GM12891 (cell line): Measurements from ENCODE around the gene MARK2.
A peak's percentile ranks its signal among the peaks of the same experiment; 100 is the strongest.

Experiments
- DNase-seq: peaks from one replicate; pipeline ENCODE4 v3.0.0; 2011; ENCODE audit warnings: low spot score; ENCODE audit not compliant: insufficient read length
- FAIRE-seq: peaks from 2 replicates; lab custom pipeline; 2011; peaks lifted over from hg19 to GRCh38; lab: Jason Lieb, UNC
- PAX5 ChIP-seq: IDR thresholded peaks from 2 replicates; pipeline ENCODE4 v1.6.1; 2011; ENCODE audit warnings: low read length, moderate library complexity, mild to moderate bottlenecking; ENCODE audit not compliant: insufficient read depth, severe bottlenecking
- POLR2A ChIP-seq: IDR thresholded peaks from 2 replicates; pipeline ENCODE4 v1.6.1; 2011; ENCODE audit warnings: low read depth, low read length, control low read depth
- POLR2AphosphoS5 ChIP-seq: IDR thresholded peaks from 2 replicates; pipeline ENCODE4 v1.6.1; 2011; ENCODE audit warnings: low read depth, low read length, control low read depth
- POU2F2 ChIP-seq: IDR thresholded peaks from 2 replicates; pipeline ENCODE4 v1.6.1; 2011; ENCODE audit warnings: low read depth, mild to moderate bottlenecking, control low read depth, low read length, moderate library complexity
- SPI1 ChIP-seq: IDR thresholded peaks from 2 replicates; pipeline ENCODE4 v1.6.1; 2011; ENCODE audit warnings: low read depth, low read length, control low read depth
- TAF1 ChIP-seq: IDR thresholded peaks from 2 replicates; pipeline ENCODE4 v1.6.1; 2011; ENCODE audit warnings: low read depth, low read length, control low read depth

MARK2 gene

DNA sequence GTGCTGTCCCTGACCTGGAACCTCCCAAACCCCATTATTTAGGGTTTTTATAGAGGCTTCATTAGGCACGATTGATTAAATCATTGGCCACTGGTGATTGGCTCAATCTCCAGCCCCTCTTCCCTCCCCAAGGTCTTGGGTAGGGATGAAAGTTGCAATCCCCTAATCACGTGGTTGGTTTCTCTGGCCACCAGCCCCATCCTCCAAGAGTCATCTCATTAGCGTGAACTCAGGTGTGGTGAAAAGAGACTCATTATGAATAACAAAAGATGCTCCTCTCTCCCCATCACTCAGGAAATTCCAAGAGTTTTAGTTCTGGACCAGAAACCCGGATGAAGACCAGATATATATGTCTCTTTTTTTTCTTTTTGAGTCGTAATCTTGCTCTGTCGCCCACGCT lies 7.6 kb upstream of the MARK2 start:
- TF ChIP-seq POLR2A, result no peak
- TF ChIP-seq TAF1, result no peak
- TF ChIP-seq POLR2AphosphoS5, result no peak
- no peak for TF ChIP-seq SPI1
- TF ChIP-seq PAX5, result no peak
- TF ChIP-seq POU2F2, result no peak
- FAIRE-seq (no peak), DNase-seq (no peak)

DNA sequence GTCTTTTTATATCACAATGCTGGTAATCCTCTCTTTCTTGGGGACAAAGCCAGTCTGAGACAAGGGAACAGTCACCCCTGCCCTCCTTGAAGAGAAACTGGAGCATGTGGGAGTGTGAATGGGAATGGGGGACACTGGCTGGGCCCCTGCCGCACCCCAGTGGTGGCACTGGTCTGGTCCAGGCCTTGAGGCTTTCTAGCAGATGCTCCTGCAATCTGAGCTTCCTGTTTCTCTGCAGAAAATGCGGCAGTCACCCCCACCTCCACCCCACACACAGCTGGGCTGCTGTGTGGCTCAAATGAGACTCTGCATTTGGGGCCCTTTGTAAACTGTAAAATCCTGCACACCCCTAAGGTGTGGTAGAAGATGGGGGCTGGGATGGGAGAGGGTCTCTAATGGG lies 6.6 kb upstream of the MARK2 start:
- TF ChIP-seq PAX5 (no peak), SPI1 (no peak), POLR2A (no peak), POLR2AphosphoS5 (no peak), POU2F2 (no peak), TAF1 (no peak)
- FAIRE-seq (no peak), DNase-seq (no peak)

DNA sequence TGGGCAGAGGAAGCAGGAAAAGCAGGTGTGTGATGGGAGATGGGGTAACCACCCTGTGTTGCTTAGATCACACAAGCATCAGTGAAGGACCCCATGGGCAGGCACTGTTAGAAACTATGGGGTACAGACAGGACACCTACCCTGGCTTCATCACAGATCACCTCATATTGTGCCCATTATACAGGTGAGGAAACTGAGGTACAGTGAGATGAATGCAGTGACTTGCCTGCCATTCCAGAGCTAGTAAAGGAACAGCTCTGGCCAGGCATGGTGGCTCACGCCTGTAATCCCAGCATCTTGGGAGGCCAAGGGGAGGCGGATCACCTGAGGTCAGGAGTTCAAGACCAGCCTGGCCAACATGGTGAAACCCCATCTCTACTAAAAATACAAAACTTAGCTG lies 5.9 kb upstream of the MARK2 start:
- FAIRE-seq, result no peak
- no peak for DNase-seq
- no peak for TF ChIP-seq PAX5
- no peak for TF ChIP-seq TAF1
- TF ChIP-seq POU2F2, result no peak

DNA sequence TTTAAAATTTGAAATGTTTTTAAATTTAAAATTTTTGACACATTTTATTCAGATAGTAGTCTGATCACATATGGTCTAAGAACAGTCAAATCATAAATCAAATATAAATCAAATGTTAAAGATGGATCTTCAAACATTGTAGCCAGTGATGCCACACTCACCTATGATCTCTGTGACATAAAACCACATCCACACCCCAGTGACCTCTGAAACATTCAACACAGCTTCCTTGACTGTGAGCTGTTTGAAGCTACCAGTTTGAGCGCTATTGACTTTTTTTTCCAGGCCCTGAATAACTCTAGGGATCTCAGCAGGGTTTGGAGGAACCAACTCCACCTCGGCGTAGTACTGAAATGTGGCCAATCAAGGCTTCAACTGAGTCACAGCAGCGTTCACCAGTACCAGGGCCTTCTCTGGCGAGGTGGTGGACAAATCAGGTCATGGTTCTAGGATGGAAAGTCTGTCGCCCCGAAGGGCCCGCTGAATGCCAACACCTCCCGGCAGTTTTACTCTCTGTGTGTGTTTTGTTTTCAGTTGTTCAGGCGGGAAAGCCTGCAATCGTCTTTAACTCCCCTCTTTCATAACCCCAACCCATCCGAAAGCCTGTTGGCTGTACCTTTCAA lies 4.3 kb upstream of the MARK2 start:
- FAIRE-seq (no peak), DNase-seq (no peak)
- TF ChIP-seq TAF1, result no peak
- no peak for TF ChIP-seq POU2F2
- TF ChIP-seq SPI1, result no peak
- no peak for TF ChIP-seq PAX5
- TF ChIP-seq POLR2AphosphoS5, result no peak
- TF ChIP-seq POLR2A, result no peak

DNA sequence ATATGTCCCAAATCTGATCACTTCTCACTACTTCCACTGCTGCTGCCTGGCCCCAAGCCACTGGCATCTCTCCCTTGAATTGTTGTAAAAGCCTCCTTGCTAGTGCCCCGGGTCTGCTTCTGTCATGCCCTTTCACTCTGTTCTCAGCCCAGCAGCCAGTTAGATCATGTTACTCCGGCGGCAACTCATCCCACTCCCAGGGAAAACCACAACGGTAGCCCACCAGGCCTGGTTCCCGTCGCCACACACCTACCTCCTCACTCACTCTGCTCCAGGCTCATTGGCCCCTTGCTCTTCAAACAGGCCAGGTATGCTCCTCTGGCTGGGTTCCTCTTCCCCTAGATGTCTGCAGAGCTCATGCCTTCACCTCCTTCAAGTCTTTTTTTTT lies 3.8 kb upstream of the MARK2 start:
- FAIRE-seq, result no peak
- TF ChIP-seq PAX5, result no peak
- no peak for TF ChIP-seq SPI1
- no peak for TF ChIP-seq POLR2AphosphoS5
- TF ChIP-seq TAF1, result no peak
- TF ChIP-seq POU2F2, result no peak
- TF ChIP-seq POLR2A, result no peak
- no peak for DNase-seq

DNA sequence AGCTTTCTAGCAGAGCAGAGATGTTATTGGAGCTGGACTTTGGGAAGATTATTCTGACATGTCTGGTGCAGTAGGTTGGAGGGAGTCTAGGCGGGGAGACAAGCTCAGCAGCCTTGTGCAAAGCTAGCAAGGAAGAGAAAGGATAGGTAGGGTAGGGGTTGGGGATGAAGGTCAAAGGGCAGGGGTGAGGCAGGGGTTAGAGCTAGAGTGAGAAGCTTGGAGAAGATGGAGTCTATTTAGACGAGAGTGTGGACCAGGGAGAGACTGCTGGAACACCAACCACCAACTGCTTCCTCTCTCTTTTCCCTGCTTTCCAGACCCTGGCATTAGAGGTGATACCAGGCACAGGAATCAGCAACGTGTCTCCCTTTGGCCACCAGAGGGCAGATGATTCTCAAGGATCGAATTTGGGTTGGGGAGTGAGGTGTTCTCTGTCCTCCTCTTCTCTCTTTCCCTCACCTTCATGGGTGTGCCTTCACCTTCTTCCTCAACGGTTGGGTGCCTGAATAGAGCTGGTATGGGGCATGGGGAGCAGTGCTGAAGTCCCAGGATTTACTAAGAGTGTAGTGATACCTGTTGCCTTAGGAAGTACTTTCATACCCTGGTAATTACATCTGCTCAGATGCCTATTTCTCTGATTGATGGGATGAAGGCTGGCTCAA lies 1.8 kb upstream of the MARK2 start:
- no peak for TF ChIP-seq TAF1
- TF ChIP-seq POLR2A, result no peak
- TF ChIP-seq POU2F2, result no peak
- no peak for TF ChIP-seq SPI1
- no peak for TF ChIP-seq POLR2AphosphoS5
- no peak for TF ChIP-seq PAX5
- FAIRE-seq (peak; percentile 79), DNase-seq (no peak)

DNA sequence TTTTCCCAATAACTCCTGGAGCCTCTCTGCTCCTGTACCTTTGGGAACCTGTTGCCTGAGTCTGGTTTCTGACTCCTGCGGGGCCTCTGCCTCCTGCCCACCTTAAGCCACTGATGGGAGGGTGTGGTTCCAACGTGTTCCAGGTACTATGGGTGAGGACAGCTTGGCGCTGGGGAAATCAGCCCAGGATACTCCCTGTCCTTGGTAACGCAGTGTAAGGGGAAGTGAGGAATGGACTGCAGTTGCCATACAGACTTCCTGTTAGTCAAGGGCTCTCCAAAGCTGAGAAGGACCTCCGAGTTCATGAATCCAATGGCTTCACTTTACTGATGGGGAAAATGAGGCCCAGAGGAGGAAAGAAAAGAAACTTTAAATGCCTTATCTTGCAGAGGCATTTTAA lies 1.2 kb upstream of the MARK2 start:
- no peak for FAIRE-seq
- no peak for DNase-seq
- TF ChIP-seq POU2F2 (no peak), SPI1 (peak; percentile 59)

DNA sequence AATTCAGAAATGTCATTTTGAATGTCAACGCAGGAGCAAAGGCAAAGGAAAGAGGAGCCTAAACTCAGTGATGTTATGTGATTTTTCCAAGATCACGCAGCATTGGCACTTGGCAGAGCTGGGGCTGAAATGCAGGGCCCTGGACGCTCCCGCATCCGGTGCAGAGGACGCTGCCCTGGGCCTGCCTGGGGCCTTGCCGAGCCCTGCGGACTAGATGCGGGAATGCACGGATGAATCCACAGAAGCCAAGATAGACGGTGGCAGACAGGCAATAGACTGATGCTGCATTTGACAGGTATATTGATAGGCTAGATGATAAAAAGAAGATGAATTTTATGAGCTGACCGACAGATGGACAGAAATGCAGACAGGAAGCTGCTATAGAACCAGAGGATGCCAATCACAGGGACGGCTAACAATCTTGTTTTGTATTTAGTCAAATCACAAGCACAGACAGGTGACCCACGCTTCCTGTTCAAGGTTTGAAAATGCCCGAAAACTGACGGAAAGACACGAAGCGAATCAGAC lies 696 bp upstream of the MARK2 start:
- FAIRE-seq, result no peak
- DNase-seq, result no peak
- no peak for TF ChIP-seq POU2F2
- no peak for TF ChIP-seq PAX5
- TF ChIP-seq POLR2AphosphoS5, result no peak
- no peak for TF ChIP-seq POLR2A
- TF ChIP-seq TAF1, result no peak
- TF ChIP-seq SPI1, result no peak; the same call in 1 of the 2 replicates

DNA sequence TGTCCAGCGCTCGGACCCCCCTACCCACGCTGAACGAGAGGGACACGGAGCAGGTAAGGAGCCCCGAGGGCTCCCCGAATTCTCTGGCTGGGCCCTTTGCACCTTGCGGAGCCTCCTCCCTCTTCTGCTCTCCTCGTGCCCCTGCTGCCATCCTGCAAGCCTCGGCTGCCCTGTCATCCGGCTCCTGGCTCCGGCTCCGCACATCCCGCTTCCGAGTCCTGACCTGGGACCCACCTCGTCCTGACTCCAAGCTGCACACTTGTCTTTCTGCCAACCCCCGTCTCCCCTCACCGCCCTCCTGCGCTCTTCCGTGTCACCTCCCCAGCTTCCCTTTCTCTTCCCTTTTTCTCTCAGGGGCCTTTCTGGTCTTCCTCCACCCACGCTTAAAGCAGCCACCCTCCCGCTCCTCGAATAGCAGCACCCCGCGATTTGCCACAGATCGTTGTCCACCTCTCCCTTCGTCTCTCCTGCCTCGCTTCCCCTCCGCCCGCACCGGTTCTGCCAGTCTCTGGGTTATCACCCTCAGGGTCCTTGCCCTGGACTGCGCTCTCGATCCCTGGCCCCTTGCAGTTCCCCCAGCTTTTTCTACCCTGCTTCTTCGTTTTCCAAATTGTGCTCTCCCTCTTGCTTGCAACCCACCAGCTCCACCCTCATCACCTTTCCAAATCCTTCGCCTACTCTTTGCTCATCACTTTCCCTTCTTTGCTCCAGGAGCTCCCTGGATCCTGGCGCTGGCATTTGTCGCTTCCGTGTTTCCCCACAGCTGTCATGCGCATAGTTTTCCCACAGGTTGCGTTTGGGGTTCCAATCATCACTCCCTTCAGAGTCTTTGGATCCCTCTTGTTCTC lies 822 bp downstream of the MARK2 start:
- no peak for DNase-seq
- no peak for TF ChIP-seq TAF1
- no peak for TF ChIP-seq POLR2AphosphoS5
- TF ChIP-seq PAX5, result no peak
- no peak for TF ChIP-seq POU2F2
- TF ChIP-seq SPI1, result peak; percentile 75
- peak; percentile 51; the same call in 1 of the 2 replicates for TF ChIP-seq POLR2A
- FAIRE-seq, result no peak
